ENCODE data around the gene TESK2.

TESK2 gene

DNA sequence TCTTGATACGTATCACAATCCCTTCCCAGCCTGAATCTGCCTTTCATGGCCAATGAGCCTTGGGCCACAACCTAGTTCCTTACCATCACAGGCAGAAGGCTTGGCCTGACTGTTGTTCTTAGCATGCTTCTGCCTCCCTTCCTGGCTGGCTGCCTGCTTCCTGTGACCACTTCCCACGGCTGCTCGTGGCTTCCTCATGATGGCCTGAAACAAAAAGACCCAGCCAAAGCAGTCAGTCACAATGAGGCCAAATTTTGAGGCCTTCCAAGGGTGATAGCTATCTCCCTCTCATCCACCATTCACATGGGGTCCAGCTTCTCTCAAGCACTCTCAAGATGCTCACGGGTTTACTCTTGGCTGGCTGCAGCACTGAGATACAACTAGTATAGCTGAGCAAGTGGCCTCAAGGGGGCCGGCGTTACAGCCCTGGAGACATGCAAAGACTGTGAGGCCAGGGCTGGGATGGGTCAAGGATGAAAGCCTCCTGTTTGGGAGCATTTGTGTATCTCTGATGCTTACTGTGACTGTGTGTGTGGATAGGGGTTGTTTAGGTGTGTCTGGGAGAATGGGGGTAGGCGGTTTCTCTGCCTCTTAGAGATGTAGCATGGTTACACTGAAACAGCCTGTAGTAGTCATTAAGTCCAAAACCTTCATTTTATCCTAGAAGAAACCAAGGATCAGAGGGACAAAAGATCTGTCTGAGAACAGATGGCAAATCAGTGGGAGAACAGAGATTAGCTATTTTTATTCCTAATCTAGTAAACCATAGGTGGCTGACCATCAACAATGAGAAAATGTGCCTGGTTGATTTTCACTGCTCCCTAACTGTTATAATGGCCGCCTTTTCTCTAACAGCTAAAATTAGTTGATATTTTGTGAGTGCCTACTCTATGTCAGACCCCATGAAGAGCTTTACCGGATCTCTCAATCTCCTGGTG, 156.4 kb downstream of the TESK2 start:
- DNase-seq (ENCODE audit: low spot score): no peak
- TF ChIP-seq, protein P1, sequence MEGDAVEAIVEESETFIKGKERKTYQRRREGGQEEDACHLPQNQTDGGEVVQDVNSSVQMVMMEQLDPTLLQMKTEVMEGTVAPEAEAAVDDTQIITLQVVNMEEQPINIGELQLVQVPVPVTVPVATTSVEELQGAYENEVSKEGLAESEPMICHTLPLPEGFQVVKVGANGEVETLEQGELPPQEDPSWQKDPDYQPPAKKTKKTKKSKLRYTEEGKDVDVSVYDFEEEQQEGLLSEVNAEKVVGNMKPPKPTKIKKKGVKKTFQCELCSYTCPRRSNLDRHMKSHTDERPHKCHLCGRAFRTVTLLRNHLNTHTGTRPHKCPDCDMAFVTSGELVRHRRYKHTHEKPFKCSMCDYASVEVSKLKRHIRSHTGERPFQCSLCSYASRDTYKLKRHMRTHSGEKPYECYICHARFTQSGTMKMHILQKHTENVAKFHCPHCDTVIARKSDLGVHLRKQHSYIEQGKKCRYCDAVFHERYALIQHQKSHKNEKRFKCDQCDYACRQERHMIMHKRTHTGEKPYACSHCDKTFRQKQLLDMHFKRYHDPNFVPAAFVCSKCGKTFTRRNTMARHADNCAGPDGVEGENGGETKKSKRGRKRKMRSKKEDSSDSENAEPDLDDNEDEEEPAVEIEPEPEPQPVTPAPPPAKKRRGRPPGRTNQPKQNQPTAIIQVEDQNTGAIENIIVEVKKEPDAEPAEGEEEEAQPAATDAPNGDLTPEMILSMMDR (IDR thresholded peaks at IDR 0.05; ENCODE audit: borderline replicate concordance, control extremely low read depth, extremely low read depth, insufficient read depth, missing control alignments): no peak
- in situ Hi-C loops (cut with MboI; ENCODE audit: low sequenced_read_pairs, unreplicated experiment): no loop called here

DNA sequence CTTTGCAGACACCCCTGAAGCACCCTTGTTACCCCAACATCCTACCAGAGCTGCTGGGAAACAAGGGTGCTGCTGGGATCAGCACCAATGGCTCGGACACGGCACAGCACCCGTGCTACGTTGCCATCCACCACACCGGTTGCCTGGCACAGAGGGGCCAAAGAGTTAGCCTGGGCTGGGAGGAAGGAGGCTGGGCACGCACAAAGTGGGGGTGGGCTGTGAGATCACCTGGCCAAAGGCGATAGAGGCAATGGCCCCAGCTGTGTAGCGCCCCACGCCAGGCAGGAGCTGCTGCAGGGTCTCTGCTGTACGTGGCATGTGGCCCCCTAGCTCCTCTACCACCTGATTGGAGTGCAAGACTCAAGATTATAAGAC, 158.6 kb downstream of the TESK2 start:
- DNase-seq (ENCODE audit: low spot score): no peak
- in situ Hi-C loops (cut with MboI; ENCODE audit: low sequenced_read_pairs, unreplicated experiment): no loop called here
- TF ChIP-seq, protein P1 (IDR thresholded peaks at IDR 0.05; ENCODE audit: borderline replicate concordance, control extremely low read depth, extremely low read depth, insufficient read depth, missing control alignments): no peak

- in situ Hi-C loops (cut with MboI; ENCODE audit: low sequenced_read_pairs, unreplicated experiment): no loop called here
- no peak for DNase-seq (ENCODE audit: low spot score)
- TF ChIP-seq, protein P1 (IDR thresholded peaks at IDR 0.05; ENCODE audit: borderline replicate concordance, control extremely low read depth, extremely low read depth, insufficient read depth, missing control alignments): no peak
Observed at GRCh38 chr1:45331436-45332345, 159.3 kb downstream of the TESK2 start.

DNA sequence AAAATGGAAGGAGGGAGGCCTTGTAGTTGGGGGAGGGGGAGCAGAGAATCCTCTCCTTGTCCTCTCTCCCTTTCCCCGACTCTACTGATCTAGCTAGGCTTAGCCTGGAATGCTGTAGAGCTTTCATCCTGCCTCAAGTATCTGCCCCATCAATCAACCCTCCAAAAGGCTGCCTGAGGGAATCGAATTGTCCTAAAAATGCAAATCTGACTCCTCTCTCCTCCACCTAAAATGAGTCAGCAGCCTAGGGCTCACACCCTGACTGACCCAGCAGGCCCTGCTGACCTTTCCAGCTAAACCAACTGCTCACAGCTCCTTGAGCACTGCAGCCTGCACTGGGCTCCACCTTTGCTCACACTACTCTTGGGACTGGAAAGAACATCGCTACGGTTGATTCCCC, 161.5 kb downstream of the TESK2 start:
- DNase-seq (ENCODE audit: low spot score): no peak
- in situ Hi-C loops (cut with MboI; ENCODE audit: low sequenced_read_pairs, unreplicated experiment): no loop called here
- TF ChIP-seq, protein P1 (IDR thresholded peaks at IDR 0.05; ENCODE audit: borderline replicate concordance, control extremely low read depth, extremely low read depth, insufficient read depth, missing control alignments): no peak

DNA sequence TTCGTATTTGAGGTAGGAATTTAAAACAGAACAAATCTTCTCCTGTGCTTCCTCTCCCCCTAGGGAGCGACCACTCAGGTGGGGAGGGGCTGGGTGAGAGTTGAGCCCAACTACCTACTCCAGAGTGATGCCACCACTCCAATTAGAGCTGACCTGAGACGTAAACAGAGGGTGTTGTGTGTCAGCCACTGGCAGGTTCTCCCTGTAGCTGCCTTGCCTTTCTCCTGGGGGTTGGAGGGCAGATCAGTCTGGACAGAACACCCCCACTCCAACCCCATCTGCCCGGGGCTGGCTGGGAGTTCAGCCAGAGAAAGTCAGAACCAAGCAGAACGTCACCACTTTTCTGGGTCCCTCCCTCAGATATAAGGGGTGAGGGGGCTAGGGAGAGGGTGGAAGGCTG, 162.3 kb downstream of the TESK2 start:
- no peak for DNase-seq (ENCODE audit: low spot score)
- TF ChIP-seq, protein P1 (IDR thresholded peaks at IDR 0.05; ENCODE audit: borderline replicate concordance, control extremely low read depth, extremely low read depth, insufficient read depth, missing control alignments): no peak
- in situ Hi-C loops (cut with MboI; ENCODE audit: low sequenced_read_pairs, unreplicated experiment): no loop called here
